HG03378 (cell line): ENCODE measurements around the gene PROCA1.

Source experiments
- ATAC-seq: cut with Tn5 transposase; IDR thresholded peaks from one replicate; pipeline ENCODE4 v1.9.1; 2021; ENCODE audit warnings: mild to moderate bottlenecking, moderate library complexity; ENCODE audit not compliant: unreplicated experiment

PROCA1 gene

GRCh38 chr17:28711723-28712031 lies at the start of gene PROCA1:
PROCA1 (minus strand) TSS chr17:28711888; CDS start chr17:28711660, 228 bp downstream.
- no peak for ATAC-seq

GRCh38 chr17:28760601-28761562 lies 49.2 kb upstream of the PROCA1 start:
- no peak for ATAC-seq

- ATAC-seq = no peak
Observed at GRCh38 chr17:28759256-28759865, 47.7 kb upstream of the PROCA1 start.

GRCh38 chr17:28758411-28759121 lies 46.9 kb upstream of the PROCA1 start:
- ATAC-seq = no peak

GRCh38 chr17:28756049-28756804 lies 44.5 kb upstream of the PROCA1 start:
- ATAC-seq = no peak

- ATAC-seq = no peak
Observed at GRCh38 chr17:28755486-28755885, 43.8 kb upstream of the PROCA1 start.

- ATAC-seq = no peak
Observed at GRCh38 chr17:28751600-28752366, 40.1 kb upstream of the PROCA1 start.

GRCh38 chr17:28750178-28751047 lies 38.7 kb upstream of the PROCA1 start:
- peak; percentile 70 for ATAC-seq

- no peak for ATAC-seq
Observed at GRCh38 chr17:28749516-28750177, 38.0 kb upstream of the PROCA1 start.

- no peak for ATAC-seq
Observed at GRCh38 chr17:28748852-28749515, 37.3 kb upstream of the PROCA1 start.

GRCh38 chr17:28747801-28748750 lies 36.4 kb upstream of the PROCA1 start:
- no peak for ATAC-seq

GRCh38 chr17:28747051-28747691 lies 35.5 kb upstream of the PROCA1 start:
- ATAC-seq = no peak

GRCh38 chr17:28746611-28747050 lies 34.9 kb upstream of the PROCA1 start:
- ATAC-seq = no peak

GRCh38 chr17:28745786-28746411 lies 34.2 kb upstream of the PROCA1 start:
- ATAC-seq = no peak

GRCh38 chr17:28744972-28745785 lies 33.5 kb upstream of the PROCA1 start:
- no peak for ATAC-seq
